ENCODE results near the gene CNTN5. TPM values are rescaled to one million over a fixed set of nuclear protein-coding genes. Genes with fewer than 3 reads are reported as not detected.

The CNTN5 gene
- polyA plus RNA-seq, 1 donor from 2014 or later: 1.1 TPM

GRCh38 chr11:99683933-99684332 lies 663.2 kb downstream of the CNTN5 start:
- H3K9ac ChIP-seq (ENCODE audit: low read length): no peak overlapping the region
- no peaks in the 10 kb centered on the region for H3K9me3 ChIP-seq (ENCODE audit: low read length)
- TF ChIP-seq SMC3 (conservative IDR thresholded peaks at IDR 0.05; ENCODE audit: poor library complexity): no peak
- no peak for TF ChIP-seq REST (IDR thresholded peaks at IDR 0.05; ENCODE audit: borderline replicate concordance)
- TF ChIP-seq POLR2AphosphoS5 (IDR thresholded peaks at IDR 0.05): no peak
- TF ChIP-seq CTCF (IDR thresholded peaks at IDR 0.05; ENCODE audit: poor library complexity, severe bottlenecking): no peak
- TF ChIP-seq EP300 (conservative IDR thresholded peaks at IDR 0.05; ENCODE audit: poor library complexity, severe bottlenecking): no peak
- no peak for TF ChIP-seq EZH2 (IDR thresholded peaks at IDR 0.05; ENCODE audit: borderline replicate concordance, insufficient read depth, low read length, poor library complexity, severe bottlenecking)
- TF ChIP-seq MXI1 (conservative IDR thresholded peaks at IDR 0.05; ENCODE audit: poor library complexity, severe bottlenecking): no peak
- TF ChIP-seq TAF1 (IDR thresholded peaks at IDR 0.05; ENCODE audit: low read depth): no peak
- TF ChIP-seq RAD21 (conservative IDR thresholded peaks at IDR 0.05): no peak
- no peaks in the 10 kb centered on the region for H3F3A ChIP-seq (ENCODE audit: insufficient read depth, low read length, poor library complexity, severe bottlenecking)
- H3K27ac ChIP-seq (ENCODE audit: low read length): no peak overlapping the region
- no peak overlapping the region for H3K4me2 ChIP-seq (ENCODE audit: low read length)
- H2AFZ ChIP-seq (ENCODE audit: low read depth, low read length): no peak overlapping the region
- H4K20me1 ChIP-seq (ENCODE audit: insufficient read depth): no peaks in the 10 kb centered on the region
- no peak overlapping the region for H3K4me3 ChIP-seq (ENCODE audit: low read length)
- H3K79me2 ChIP-seq (replicated peaks; ENCODE audit: insufficient read depth, low read length): no peaks in the 10 kb centered on the region
- H3K9me2 ChIP-seq (ENCODE audit: insufficient read depth, low read length): no peaks in the 10 kb centered on the region
- H3K27me3 ChIP-seq (ENCODE audit: insufficient read depth, low read depth, low read length): no peaks in the 10 kb centered on the region
- no peaks in the 10 kb centered on the region for H3K36me3 ChIP-seq (ENCODE audit: insufficient read depth, low read length)

GRCh38 chr11:99686838-99687237 lies 666.1 kb downstream of the CNTN5 start:
- H2AFZ ChIP-seq (ENCODE audit: low read depth, low read length): no peak overlapping the region
- no peaks in the 10 kb centered on the region for H4K20me1 ChIP-seq (ENCODE audit: insufficient read depth)
- TF ChIP-seq EZH2 (IDR thresholded peaks at IDR 0.05; ENCODE audit: borderline replicate concordance, insufficient read depth, low read length, poor library complexity, severe bottlenecking) (no peak), CTCF (IDR thresholded peaks at IDR 0.05; ENCODE audit: poor library complexity, severe bottlenecking) (no peak)
- no peak overlapping the region for H3K4me3 ChIP-seq (ENCODE audit: low read length)
- no peak overlapping the region for H3K4me2 ChIP-seq (ENCODE audit: low read length)
- H3K9ac ChIP-seq (ENCODE audit: low read length): no peak overlapping the region
- no peaks in the 10 kb centered on the region for H3K9me3 ChIP-seq (ENCODE audit: low read length)
- H3F3A ChIP-seq (ENCODE audit: insufficient read depth, low read length, poor library complexity, severe bottlenecking): no peaks in the 10 kb centered on the region
- H3K27ac ChIP-seq (ENCODE audit: low read length): no peak overlapping the region
- no peaks in the 10 kb centered on the region for H3K27me3 ChIP-seq (ENCODE audit: insufficient read depth, low read depth, low read length)
- H3K79me2 ChIP-seq (replicated peaks; ENCODE audit: insufficient read depth, low read length): no peaks in the 10 kb centered on the region
- H3K36me3 ChIP-seq (ENCODE audit: insufficient read depth, low read length): no peaks in the 10 kb centered on the region
- no peaks in the 10 kb centered on the region for H3K9me2 ChIP-seq (ENCODE audit: insufficient read depth, low read length)
